B cell (primary cell): ENCODE data around the gene ZDHHC14. TPM values are rescaled to one million over a fixed set of nuclear protein-coding genes. Genes with fewer than 3 reads are reported as not detected.

Experiments used
- ATAC-seq: fragments of 200-7000 bp; cut with Tn5 transposase; one replicate; pipeline ENCODE4 v1.10.0; 2021; ENCODE audit warnings: low read depth, mild to moderate bottlenecking, moderate number of reproducible peaks, moderate library complexity
- CTCF ChIA-PET: fragments of 350-600 bp; sonication (Branson Sonifier 250); formaldehyde crosslinking; loops from one replicate; lab custom pipeline; 2021; ENCODE audit warnings: antibody characterized with exemption, inconsistent platforms; lab: Charles Lee
- POLR2A ChIA-PET: fragments of 350-600 bp; sonication (Branson Sonifier 250); formaldehyde crosslinking; loops from one replicate; lab custom pipeline; 2021; ENCODE audit warnings: antibody characterized with exemption; lab: Charles Lee
- DNase-seq: peaks from one replicate; pipeline ENCODE4 v3.0.0; 2013
- H2AFZ ChIP-seq: 2 replicates; pipeline ENCODE4 v1.6.1; 2012; ENCODE audit warnings: mild to moderate bottlenecking, low read depth, low read length; ENCODE audit not compliant: insufficient read depth, poor library complexity, severe bottlenecking
- H3K27ac ChIP-seq, 2 donors: 1 replicate in 1 of 2; 2 replicates in 1 of 2; pipeline ENCODE4 v1.5.1; 2012 to 2013; ENCODE audit warnings: low read length in 2 of 2, mild to moderate bottlenecking in 2 of 2, moderate library complexity in 1 of 2
- H3K27me3 ChIP-seq, 4 experiments: fragments of 200-600 bp in 1 of 4; sonication (generic) in 1 of 4; replicated peaks in 1 of 4; 1 replicate in 2 of 4; 2 replicates in 2 of 4; pipeline versions ENCODE4 v1.6.1 to v1.7.0; 2013 to 2016; ENCODE audit warnings: low read length in 3 of 4, mild to moderate bottlenecking in 2 of 4, mixed read lengths in 1 of 4, moderate library complexity in 1 of 4; ENCODE audit not compliant: insufficient read depth in 4 of 4, control insufficient read depth in 3 of 4; ENCODE audit errors: control extremely low read depth in 1 of 4
- H3K36me3 ChIP-seq, 2 experiments: replicated peaks in 1 of 2; 1 replicate in 1 of 2; 2 replicates in 1 of 2; pipeline versions ENCODE4 v1.6.1 to v1.7.1; 2013; ENCODE audit warnings: low read length in 1 of 2; ENCODE audit not compliant: insufficient read depth in 2 of 2, control insufficient read depth in 1 of 2; ENCODE audit errors: control extremely low read depth in 1 of 2, extremely low read depth in 1 of 2
- H3K4me1 ChIP-seq, 2 donors: fragments of 200-600 bp in 1 of 2; sonication (generic) in 1 of 2; 1 replicate in 1 of 2; 2 replicates in 1 of 2; pipeline versions ENCODE4 v1.5.1 to v1.6.1; 2013 to 2017; ENCODE audit warnings: low read length in 2 of 2; ENCODE audit not compliant: control insufficient read depth in 2 of 2, insufficient read depth in 2 of 2
- H3K4me2 ChIP-seq: replicated peaks from 2 replicates; pipeline ENCODE3; 2012; ENCODE audit warnings: mild to moderate bottlenecking, low read depth, low read length; ENCODE audit not compliant: poor library complexity, severe bottlenecking
- H3K4me3 ChIP-seq, 5 experiments: fragments of 200-600 bp in 1 of 5; sonication (generic) in 1 of 5; 1 replicate in 3 of 5; 2 replicates in 2 of 5; pipeline versions ENCODE4 v1.5.1 to v1.7.0; 2011 to 2016; ENCODE audit warnings: low read length in 4 of 5, mild to moderate bottlenecking in 4 of 5, low read depth in 2 of 5, control low read depth in 1 of 5, moderate library complexity in 1 of 5; ENCODE audit not compliant: insufficient read depth in 1 of 5; ENCODE audit errors: control extremely low read depth in 1 of 5, extremely low read depth in 1 of 5
- H3K79me2 ChIP-seq: fragments of 200-600 bp; sonication (generic); one replicate; pipeline ENCODE4 v1.6.0; 2016; ENCODE audit warnings: low read length; ENCODE audit not compliant: control insufficient read depth, insufficient read depth
- H3K9ac ChIP-seq: fragments of 200-600 bp; sonication (generic); 2 replicates; pipeline ENCODE4 v1.6.1; 2017; ENCODE audit warnings: mild to moderate bottlenecking, low read length, moderate library complexity
- H3K9me3 ChIP-seq, 3 donors: one replicate each; pipeline versions ENCODE4 v1.6.1 to v1.7.1; 2013; ENCODE audit warnings: low read length in 2 of 3; ENCODE audit not compliant: control insufficient read depth in 2 of 3, insufficient read depth in 1 of 3; ENCODE audit errors: control extremely low read depth in 1 of 3
- H4K20me1 ChIP-seq: 2 replicates; pipeline ENCODE4 v1.6.0; 2012; ENCODE audit warnings: mild to moderate bottlenecking, low read length; ENCODE audit not compliant: insufficient read depth, control insufficient read depth, poor library complexity, severe bottlenecking
- H3K27ac Mint-ChIP-seq: one replicate; pipeline ENCODE4 v1.8.0; 2021; ENCODE audit warnings: mixed read lengths
- H3K27me3 Mint-ChIP-seq: one replicate; pipeline ENCODE4 v1.8.0; 2021; ENCODE audit warnings: mixed read lengths
- H3K4me1 Mint-ChIP-seq: one replicate; pipeline ENCODE4 v1.8.0; 2021; ENCODE audit warnings: mixed read lengths
- H3K4me3 Mint-ChIP-seq: one replicate; pipeline ENCODE4 v1.8.0; 2021; ENCODE audit warnings: mixed read lengths
- H3K9me3 Mint-ChIP-seq: one replicate; pipeline ENCODE4 v1.8.0; 2022; ENCODE audit warnings: mixed read lengths; ENCODE audit not compliant: insufficient read depth
- CTCF ChIP-seq: fragments of 200-600 bp; IDR thresholded peaks from one replicate; pipeline ENCODE4 v1.8.0; 2022; ENCODE audit warnings: antibody characterized with exemption, mild to moderate bottlenecking
- EZH2 ChIP-seq: IDR thresholded peaks from 2 replicates; pipeline ENCODE4 v1.6.1; 2012; ENCODE audit warnings: borderline replicate concordance, low read depth, mild to moderate bottlenecking, moderate library complexity, low read length; ENCODE audit not compliant: insufficient read depth, poor library complexity, severe bottlenecking
- WGBS: methylation state at CpG from one replicate; pipeline ENCODE4 v1.1.5; 2013; ENCODE audit warnings: missing lambda C conversion rate; ENCODE audit not compliant: insufficient coverage; 5-methylcytosine and 5-hydroxymethylcytosine counted together
- intact Hi-C: fragments of 100-400 bp; cut with micrococcal nuclease; formaldehyde crosslinking; loops from one replicate; pipeline ENCODE4 v1.10.0; 2022
- polyA plus RNA-seq: library from polyadenylated mRNA; depleted of rRNA; stranded (reverse); fragments of >200 nt; gene quantifications from 2 replicates; pipeline ENCODE4 v1.2.3, GENCODE V29; 2012
- total RNA-seq, 2 donors: library from RNA; stranded (reverse); fragments of 120-200 nt in 1 of 2; gene quantifications; 1 replicate in 1 of 2; 2 replicates in 1 of 2; pipeline versions ENCODE4 v1.2.3 to v1.2.4, GENCODE V29; 2013 to 2022

Gene ZDHHC14
- total and polyA plus RNA-seq, 2 donors (not counting 1 experiment from before 2014, with no cell fraction given): 8.8 to 50.4 TPM

GRCh38 chr6:157428427-157429202 lies 47.6 kb downstream of the ZDHHC14 start:
- Mint-ChIP-seq H3K4me1 (peaks cover 47% of the 10 kb centered on the region), H3K27ac (no peak overlapping the region), H3K9me3 (no peaks in the 10 kb centered on the region), H3K4me3 (no peak overlapping the region), H3K27me3 (no peaks in the 10 kb centered on the region)
- H3K9me3 ChIP-seq: no peaks in the 10 kb centered on the region
- intact Hi-C loops: no loop called here
- H4K20me1 ChIP-seq: peaks cover 3% of the 10 kb centered on the region
- H3K4me3 ChIP-seq: no peak overlapping the region
- no peak overlapping the region for H3K27ac ChIP-seq
- no peaks in the 10 kb centered on the region for H3K27me3 ChIP-seq
- no peak overlapping the region for H3K9ac ChIP-seq
- DNase-seq (no peak), ATAC-seq (no peak)
- ChIA-PET CTCF (no interaction called here), POLR2A (no interaction called here)
- H3K79me2 ChIP-seq: peaks cover 30% of the 10 kb centered on the region
- H3K4me2 ChIP-seq: no peak overlapping the region
- H3K4me1 ChIP-seq: peaks cover 0 to 19% of the 10 kb centered on the region in 2 donors
- no peaks in the 10 kb centered on the region for H3K36me3 ChIP-seq
- TF ChIP-seq EZH2 (no peak), CTCF (no peak)
- WGBS: 93% methylated on average over 11 of the region's 21 CpGs
- H2AFZ ChIP-seq: no peak overlapping the region

- H3K4me3 ChIP-seq: no peak overlapping the region
- no peak overlapping the region for H3K9ac ChIP-seq
- H2AFZ ChIP-seq: no peak overlapping the region
- no peak for DNase-seq
- H3K4me2 ChIP-seq: no peak overlapping the region
- intact Hi-C loops: no loop called here
- no peak overlapping the region for H3K27ac ChIP-seq
- no peaks in the 10 kb centered on the region for H3K9me3 Mint-ChIP-seq
- ATAC-seq: no peak
- H3K27me3 ChIP-seq: no peaks in the 10 kb centered on the region
- POLR2A ChIA-PET: no interaction called here
- peaks cover 44% of the 10 kb centered on the region for H3K4me1 Mint-ChIP-seq
- H3K4me1 ChIP-seq: peaks cover 0 to 19% of the 10 kb centered on the region in 2 donors
- peaks cover 4% of the 10 kb centered on the region for H4K20me1 ChIP-seq
- H3K9me3 ChIP-seq: no peaks in the 10 kb centered on the region
- peaks cover 29% of the 10 kb centered on the region for H3K79me2 ChIP-seq
- no peak overlapping the region for H3K4me3 Mint-ChIP-seq
- CTCF ChIA-PET: no interaction called here
- no peak overlapping the region for H3K27ac Mint-ChIP-seq
- TF ChIP-seq EZH2: no peak
- no peak for TF ChIP-seq CTCF
- H3K27me3 Mint-ChIP-seq: no peaks in the 10 kb centered on the region
- 83% methylated on average over 1 of the region's 1 CpG for WGBS
- no peaks in the 10 kb centered on the region for H3K36me3 ChIP-seq
Observed at GRCh38 chr6:157429248-157429647, 48.3 kb downstream of the ZDHHC14 start.
